MM.1S (cell line): ENCODE results near the gene KIAA1671.

Experiments
- DNase-seq: peaks from one replicate; pipeline ENCODE4 v3.0.0-alpha.2; 2015
- H2AFZ ChIP-seq: fragments of 300-600 bp; sonication (generic); 2 replicates; pipeline ENCODE4 v1.6.0; 2016; ENCODE audit warnings: antibody characterized with exemption, low read length
- H3F3A ChIP-seq: fragments of 300-600 bp; sonication (generic); 2 replicates; pipeline ENCODE4 v1.6.1; 2016; ENCODE audit warnings: mild to moderate bottlenecking, antibody characterized with exemption, low read length, moderate library complexity, mixed read lengths; ENCODE audit not compliant: insufficient read depth
- H3K27ac ChIP-seq: fragments of 300-600 bp; sonication (generic); 2 replicates; pipeline ENCODE4 v1.5.1; 2016; ENCODE audit warnings: mild to moderate bottlenecking, low read length
- H3K27me3 ChIP-seq: fragments of 300-600 bp; sonication (generic); replicated peaks from 2 replicates; pipeline ENCODE4 v1.6.0; 2016; ENCODE audit warnings: low read length; ENCODE audit not compliant: insufficient read depth
- H3K36me3 ChIP-seq: fragments of 300-600 bp; sonication (generic); replicated peaks from 2 replicates; pipeline ENCODE4 v1.6.1; 2016; ENCODE audit warnings: mild to moderate bottlenecking, low read length, mixed read lengths; ENCODE audit not compliant: insufficient read depth
- H3K4me1 ChIP-seq: fragments of 300-600 bp; sonication (generic); 2 replicates; pipeline ENCODE4 v1.6.1; 2016; ENCODE audit warnings: low read length, mixed read lengths
- H3K4me2 ChIP-seq: fragments of 300-600 bp; sonication (generic); 2 replicates; pipeline ENCODE4 v1.6.0; 2016; ENCODE audit warnings: low read depth, low read length
- H3K4me3 ChIP-seq: fragments of 300-600 bp; sonication (generic); 2 replicates; pipeline ENCODE4 v1.5.1; 2016; ENCODE audit warnings: low read length, mixed read lengths
- H3K79me2 ChIP-seq: fragments of 300-600 bp; sonication (generic); 2 replicates; pipeline ENCODE4 v1.6.1; 2016; ENCODE audit warnings: mixed run types, low read length, mixed read lengths
- H3K9ac ChIP-seq: fragments of 300-600 bp; sonication (generic); 2 replicates; pipeline ENCODE4 v1.6.1; 2016; ENCODE audit warnings: low read length, mixed read lengths
- H3K9me2 ChIP-seq: fragments of 300-600 bp; sonication (generic); replicated peaks from 2 replicates; pipeline ENCODE4 v1.6.1; 2016; ENCODE audit warnings: mild to moderate bottlenecking, low read length, mixed read lengths; ENCODE audit not compliant: insufficient read depth
- H3K9me3 ChIP-seq: fragments of 300-600 bp; sonication (generic); replicated peaks from 2 replicates; pipeline ENCODE4 v1.6.1; 2016; ENCODE audit warnings: mild to moderate bottlenecking, low read length, mixed read lengths; ENCODE audit not compliant: insufficient read depth
- H4K20me1 ChIP-seq: fragments of 300-600 bp; sonication (generic); 2 replicates; pipeline ENCODE4 v1.6.1; 2016; ENCODE audit warnings: mild to moderate bottlenecking, low read length, moderate library complexity, mixed read lengths; ENCODE audit not compliant: insufficient read depth
- EZH2 ChIP-seq: fragments of 300-600 bp; sonication (generic); optimal IDR thresholded peaks from 2 replicates; pipeline ENCODE3; 2017; ENCODE audit warnings: low read depth, mild to moderate bottlenecking, antibody characterized with exemption, low read length, mixed read lengths
- EZH2phosphoT487 ChIP-seq: fragments of 300-600 bp; sonication (generic); IDR thresholded peaks from 2 replicates; pipeline ENCODE4 v1.6.1; 2018; ENCODE audit warnings: antibody characterized with exemption, low read length
- TF ChIP-seq, protein P1 (sequence below): fragments of 300-600 bp; sonication (generic); IDR thresholded peaks from 2 replicates; pipeline ENCODE4 v1.5.1; 2016; ENCODE audit warnings: antibody characterized with exemption, low read length, mixed read lengths

KIAA1671 gene

DNA sequence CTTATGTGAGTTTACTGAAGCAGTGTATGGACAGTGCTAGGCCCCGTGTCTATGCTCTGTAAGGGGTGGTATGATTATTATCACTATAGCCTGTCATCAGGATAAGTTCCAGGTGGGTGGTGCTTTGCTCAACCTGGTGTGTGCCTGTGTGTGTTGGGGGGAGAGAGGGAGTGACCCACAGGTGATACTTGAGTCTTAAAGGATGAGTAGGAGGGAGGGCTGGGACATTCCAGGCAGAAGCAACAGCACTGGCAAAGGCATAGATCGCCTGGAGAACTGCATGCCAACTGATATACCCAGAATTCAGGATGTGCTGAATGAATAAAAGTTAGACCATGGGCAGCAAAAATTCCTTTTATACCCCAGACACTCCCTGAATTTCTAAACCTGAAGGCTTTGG, 4.5 kb downstream of the KIAA1671 start:
- Histone ChIP-seq H3K4me2 (no peak overlapping the region), H3K4me3 (no peak overlapping the region), H3K27me3 (peaks cover 19% of the 10 kb centered on the region), H3K9me2 (no peaks in the 10 kb centered on the region), H3K9ac (no peak overlapping the region), H3K9me3 (no peaks in the 10 kb centered on the region), H2AFZ (no peak overlapping the region), H3K79me2 (no peaks in the 10 kb centered on the region), H3K36me3 (no peaks in the 10 kb centered on the region), H3K27ac (no peak overlapping the region), H3F3A (no peaks in the 10 kb centered on the region), H4K20me1 (no peaks in the 10 kb centered on the region), H3K4me1 (0 out of 2 replicates have a peak, but pooled peaks cover 4% of the 10 kb centered on the region)
- TF ChIP-seq EZH2 (no peak), EZH2phosphoT487 (no peak)
- TF ChIP-seq, protein P1, sequence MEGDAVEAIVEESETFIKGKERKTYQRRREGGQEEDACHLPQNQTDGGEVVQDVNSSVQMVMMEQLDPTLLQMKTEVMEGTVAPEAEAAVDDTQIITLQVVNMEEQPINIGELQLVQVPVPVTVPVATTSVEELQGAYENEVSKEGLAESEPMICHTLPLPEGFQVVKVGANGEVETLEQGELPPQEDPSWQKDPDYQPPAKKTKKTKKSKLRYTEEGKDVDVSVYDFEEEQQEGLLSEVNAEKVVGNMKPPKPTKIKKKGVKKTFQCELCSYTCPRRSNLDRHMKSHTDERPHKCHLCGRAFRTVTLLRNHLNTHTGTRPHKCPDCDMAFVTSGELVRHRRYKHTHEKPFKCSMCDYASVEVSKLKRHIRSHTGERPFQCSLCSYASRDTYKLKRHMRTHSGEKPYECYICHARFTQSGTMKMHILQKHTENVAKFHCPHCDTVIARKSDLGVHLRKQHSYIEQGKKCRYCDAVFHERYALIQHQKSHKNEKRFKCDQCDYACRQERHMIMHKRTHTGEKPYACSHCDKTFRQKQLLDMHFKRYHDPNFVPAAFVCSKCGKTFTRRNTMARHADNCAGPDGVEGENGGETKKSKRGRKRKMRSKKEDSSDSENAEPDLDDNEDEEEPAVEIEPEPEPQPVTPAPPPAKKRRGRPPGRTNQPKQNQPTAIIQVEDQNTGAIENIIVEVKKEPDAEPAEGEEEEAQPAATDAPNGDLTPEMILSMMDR = no peak
- DNase-seq = no peak

DNA sequence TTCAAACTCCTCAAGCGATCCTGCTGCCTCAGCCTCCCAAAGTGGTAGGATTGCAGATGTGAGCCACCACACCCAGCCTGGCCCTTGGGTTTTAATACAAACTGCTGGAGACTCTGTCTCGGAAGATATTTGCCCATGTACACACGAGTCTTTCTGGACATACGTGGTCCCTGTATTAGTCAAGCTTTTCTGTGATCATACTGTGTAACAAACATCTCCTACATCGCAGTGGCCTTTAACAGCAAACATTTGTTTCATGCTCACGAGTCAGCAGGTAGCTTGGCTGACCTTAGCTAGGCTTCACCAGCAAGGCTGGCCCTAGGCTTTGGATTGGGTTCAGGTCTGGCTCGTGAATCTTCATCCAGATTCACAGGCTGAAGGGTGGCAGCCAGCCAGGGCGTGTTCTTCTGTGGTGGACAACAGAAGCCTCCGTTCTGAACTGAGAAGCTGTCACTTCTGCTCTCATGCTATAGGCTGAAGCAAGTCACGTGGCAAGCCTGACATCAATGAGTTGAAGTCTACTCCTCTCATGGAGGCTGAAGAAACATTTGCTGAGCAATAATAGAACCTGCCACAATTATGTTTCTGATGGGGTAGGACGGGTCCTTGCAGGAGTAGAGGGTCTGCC, 8.8 kb downstream of the KIAA1671 start:
- no peaks in the 10 kb centered on the region for H3K9me2 ChIP-seq
- H3K36me3 ChIP-seq = no peaks in the 10 kb centered on the region
- H3K4me3 ChIP-seq = no peak overlapping the region
- H3K27ac ChIP-seq = no peak overlapping the region
- TF ChIP-seq EZH2phosphoT487 (no peak), EZH2 (no peak)
- TF ChIP-seq, protein P1 = no peak
- H4K20me1 ChIP-seq = no peaks in the 10 kb centered on the region
- H3K9ac ChIP-seq = no peak overlapping the region
- no peaks in the 10 kb centered on the region; the same call in 1 of the 2 replicates for H3K4me1 ChIP-seq
- no peak for DNase-seq
- H3K27me3 ChIP-seq = no peaks in the 10 kb centered on the region
- H3K9me3 ChIP-seq = no peaks in the 10 kb centered on the region
- no peak overlapping the region for H3K4me2 ChIP-seq
- H3F3A ChIP-seq = no peaks in the 10 kb centered on the region
- no peak overlapping the region for H2AFZ ChIP-seq
- no peaks in the 10 kb centered on the region for H3K79me2 ChIP-seq

DNA sequence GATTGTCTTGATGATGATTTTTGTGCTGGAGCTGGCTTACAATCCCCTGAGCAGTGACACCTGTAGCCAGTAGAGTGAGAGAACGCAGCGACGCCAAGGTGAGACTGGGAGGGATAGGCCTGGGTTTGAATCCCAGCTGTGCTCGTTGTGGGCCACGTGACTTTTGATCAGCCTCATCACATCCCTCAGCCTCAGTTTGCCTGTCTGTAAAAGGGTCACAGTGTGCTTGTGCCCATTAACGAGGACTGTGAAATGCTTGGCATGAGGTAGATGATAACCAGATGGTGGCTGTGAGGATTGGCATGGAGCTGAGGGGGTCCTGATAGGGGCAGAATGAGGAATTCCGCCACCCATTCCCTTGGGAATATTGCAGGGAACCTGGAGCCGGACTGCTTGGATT, 9.6 kb downstream of the KIAA1671 start:
- no peaks in the 10 kb centered on the region for H3K79me2 ChIP-seq
- DNase-seq = no peak
- H3K36me3 ChIP-seq = no peaks in the 10 kb centered on the region

More for the DNA sequence above, 9.6 kb downstream of the KIAA1671 start:
- Histone ChIP-seq H3K4me2 (no peak overlapping the region), H4K20me1 (no peaks in the 10 kb centered on the region), H3K4me1 (no peaks in the 10 kb centered on the region; the same call in none of the 2 replicates), H3K9me2 (no peaks in the 10 kb centered on the region), H3K9ac (no peak overlapping the region), H3K27ac (no peak overlapping the region), H3K9me3 (no peaks in the 10 kb centered on the region), H3F3A (no peaks in the 10 kb centered on the region), H3K4me3 (no peak overlapping the region), H3K27me3 (no peaks in the 10 kb centered on the region), H2AFZ (no peak overlapping the region)
- TF ChIP-seq EZH2phosphoT487 (no peak), EZH2 (no peak)
- TF ChIP-seq, protein P1 = no peak
